ENCODE data around the gene HEMGN.
A peak's percentile ranks its signal among the peaks of the same experiment; 100 is the strongest.

The HEMGN gene

DNA sequence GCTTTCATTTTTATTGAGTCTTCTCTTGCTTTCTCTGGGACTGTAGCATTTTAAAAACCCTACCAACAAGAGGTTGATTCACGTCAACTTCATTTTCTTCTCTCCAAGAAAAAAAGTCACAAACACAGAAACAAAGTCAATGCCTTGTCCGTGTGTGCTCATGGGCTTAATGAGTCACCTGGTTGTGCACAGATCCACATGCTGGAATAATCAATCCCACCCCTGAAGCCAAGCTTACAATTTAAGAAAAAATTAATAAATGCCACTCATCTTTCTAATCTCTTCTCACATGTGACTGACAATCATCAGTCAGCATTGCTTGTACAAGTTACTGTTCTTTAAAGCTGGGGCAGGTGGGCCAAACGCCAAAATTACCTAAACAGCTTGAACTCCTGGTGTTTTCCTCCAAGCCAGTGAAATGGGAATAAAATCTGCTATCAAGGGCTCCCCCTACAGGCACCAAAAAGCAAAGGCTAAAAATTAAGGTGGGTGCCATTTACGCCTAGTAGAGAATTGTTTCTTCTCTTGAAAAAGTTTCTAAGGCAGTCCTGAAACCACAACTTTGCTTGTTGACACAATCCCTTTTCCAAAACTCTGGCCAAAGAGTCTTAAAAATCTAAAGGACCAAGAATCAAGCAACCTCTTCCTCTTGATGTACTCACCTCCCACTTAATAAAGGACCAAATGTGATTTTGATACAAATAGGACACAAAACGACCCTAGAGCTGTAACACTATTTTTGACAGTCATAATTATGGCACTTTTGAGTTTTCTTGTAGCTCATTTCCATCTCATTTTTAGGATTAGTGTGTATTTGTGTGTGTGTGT lies 37.0 kb downstream of the HEMGN start:
- no peak overlapping the region for H3K27ac ChIP-seq (replicated peaks)
- H3K27me3 ChIP-seq (ENCODE audit: insufficient read depth, poor library complexity, severe bottlenecking), result no peaks in the 10 kb centered on the region
- TF ChIP-seq, protein P1, sequence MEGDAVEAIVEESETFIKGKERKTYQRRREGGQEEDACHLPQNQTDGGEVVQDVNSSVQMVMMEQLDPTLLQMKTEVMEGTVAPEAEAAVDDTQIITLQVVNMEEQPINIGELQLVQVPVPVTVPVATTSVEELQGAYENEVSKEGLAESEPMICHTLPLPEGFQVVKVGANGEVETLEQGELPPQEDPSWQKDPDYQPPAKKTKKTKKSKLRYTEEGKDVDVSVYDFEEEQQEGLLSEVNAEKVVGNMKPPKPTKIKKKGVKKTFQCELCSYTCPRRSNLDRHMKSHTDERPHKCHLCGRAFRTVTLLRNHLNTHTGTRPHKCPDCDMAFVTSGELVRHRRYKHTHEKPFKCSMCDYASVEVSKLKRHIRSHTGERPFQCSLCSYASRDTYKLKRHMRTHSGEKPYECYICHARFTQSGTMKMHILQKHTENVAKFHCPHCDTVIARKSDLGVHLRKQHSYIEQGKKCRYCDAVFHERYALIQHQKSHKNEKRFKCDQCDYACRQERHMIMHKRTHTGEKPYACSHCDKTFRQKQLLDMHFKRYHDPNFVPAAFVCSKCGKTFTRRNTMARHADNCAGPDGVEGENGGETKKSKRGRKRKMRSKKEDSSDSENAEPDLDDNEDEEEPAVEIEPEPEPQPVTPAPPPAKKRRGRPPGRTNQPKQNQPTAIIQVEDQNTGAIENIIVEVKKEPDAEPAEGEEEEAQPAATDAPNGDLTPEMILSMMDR (IDR thresholded peaks at IDR 0.05; ENCODE audit: insufficient read depth, low read length), result peak; percentile 66
- TF ChIP-seq, protein P2, sequence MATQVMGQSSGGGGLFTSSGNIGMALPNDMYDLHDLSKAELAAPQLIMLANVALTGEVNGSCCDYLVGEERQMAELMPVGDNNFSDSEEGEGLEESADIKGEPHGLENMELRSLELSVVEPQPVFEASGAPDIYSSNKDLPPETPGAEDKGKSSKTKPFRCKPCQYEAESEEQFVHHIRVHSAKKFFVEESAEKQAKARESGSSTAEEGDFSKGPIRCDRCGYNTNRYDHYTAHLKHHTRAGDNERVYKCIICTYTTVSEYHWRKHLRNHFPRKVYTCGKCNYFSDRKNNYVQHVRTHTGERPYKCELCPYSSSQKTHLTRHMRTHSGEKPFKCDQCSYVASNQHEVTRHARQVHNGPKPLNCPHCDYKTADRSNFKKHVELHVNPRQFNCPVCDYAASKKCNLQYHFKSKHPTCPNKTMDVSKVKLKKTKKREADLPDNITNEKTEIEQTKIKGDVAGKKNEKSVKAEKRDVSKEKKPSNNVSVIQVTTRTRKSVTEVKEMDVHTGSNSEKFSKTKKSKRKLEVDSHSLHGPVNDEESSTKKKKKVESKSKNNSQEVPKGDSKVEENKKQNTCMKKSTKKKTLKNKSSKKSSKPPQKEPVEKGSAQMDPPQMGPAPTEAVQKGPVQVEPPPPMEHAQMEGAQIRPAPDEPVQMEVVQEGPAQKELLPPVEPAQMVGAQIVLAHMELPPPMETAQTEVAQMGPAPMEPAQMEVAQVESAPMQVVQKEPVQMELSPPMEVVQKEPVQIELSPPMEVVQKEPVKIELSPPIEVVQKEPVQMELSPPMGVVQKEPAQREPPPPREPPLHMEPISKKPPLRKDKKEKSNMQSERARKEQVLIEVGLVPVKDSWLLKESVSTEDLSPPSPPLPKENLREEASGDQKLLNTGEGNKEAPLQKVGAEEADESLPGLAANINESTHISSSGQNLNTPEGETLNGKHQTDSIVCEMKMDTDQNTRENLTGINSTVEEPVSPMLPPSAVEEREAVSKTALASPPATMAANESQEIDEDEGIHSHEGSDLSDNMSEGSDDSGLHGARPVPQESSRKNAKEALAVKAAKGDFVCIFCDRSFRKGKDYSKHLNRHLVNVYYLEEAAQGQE (IDR thresholded peaks at IDR 0.05; ENCODE audit: insufficient replicate concordance, low read depth), result no peak
- no peak for TF ChIP-seq POLR2AphosphoS5 (IDR thresholded peaks at IDR 0.05; ENCODE audit: low read depth)
- TF ChIP-seq GABPA (IDR thresholded peaks at IDR 0.05; ENCODE audit: low read depth), result no peak
- H3K4me3 ChIP-seq (replicated peaks; ENCODE audit: insufficient read depth, low read length), result no peak overlapping the region
- peak in 1 of 2 experiments; percentile 28 for DNase-seq (ENCODE audit: low read depth in 1 of 2, low spot score in 1 of 2)

DNA sequence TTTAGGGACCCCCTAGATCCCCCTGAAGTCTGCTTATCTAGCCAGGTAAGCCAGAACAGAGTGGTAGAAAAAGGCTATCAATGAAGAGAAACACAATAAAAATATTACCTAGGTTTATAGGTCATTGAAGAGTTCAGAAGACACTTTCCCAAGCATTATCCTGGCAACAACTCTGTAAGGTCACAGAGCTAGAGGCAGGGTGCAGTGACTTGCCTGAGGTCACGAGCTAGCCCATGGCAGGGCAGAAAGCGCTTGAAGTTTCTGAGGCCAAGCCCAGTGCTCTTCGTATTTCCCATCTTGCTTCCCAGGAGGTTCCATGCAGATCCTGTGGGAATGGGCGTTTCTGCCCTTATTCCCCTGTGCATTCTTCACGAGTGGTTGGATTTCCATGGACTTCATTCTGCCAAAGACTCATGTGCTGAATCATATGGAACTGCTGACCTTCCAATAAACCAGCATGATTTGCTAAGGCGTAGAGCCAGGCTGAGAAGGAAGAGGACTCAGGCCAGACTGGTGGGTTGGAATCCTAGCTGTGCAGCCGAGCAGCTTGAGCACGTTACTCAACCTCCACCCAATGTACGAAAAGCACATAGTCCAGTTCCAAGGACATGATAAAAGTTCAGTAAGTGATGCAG lies 37.8 kb downstream of the HEMGN start:
- H3K27ac ChIP-seq (replicated peaks), result no peak overlapping the region
- H3K27me3 ChIP-seq (ENCODE audit: insufficient read depth, poor library complexity, severe bottlenecking), result no peaks in the 10 kb centered on the region
- no peak overlapping the region for H3K4me3 ChIP-seq (replicated peaks; ENCODE audit: insufficient read depth, low read length)
- no peak for DNase-seq (ENCODE audit: low read depth in 1 of 2, low spot score in 1 of 2)
- TF ChIP-seq, protein P1 (IDR thresholded peaks at IDR 0.05; ENCODE audit: insufficient read depth, low read length), result no peak
- TF ChIP-seq, protein P2 (IDR thresholded peaks at IDR 0.05; ENCODE audit: insufficient replicate concordance, low read depth), result no peak
- TF ChIP-seq SPI1 (IDR thresholded peaks at IDR 0.05; ENCODE audit: borderline replicate concordance, low read depth), result no peak
- TF ChIP-seq POLR2AphosphoS5 (IDR thresholded peaks at IDR 0.05; ENCODE audit: low read depth), result no peak
- no peak for TF ChIP-seq GABPA (IDR thresholded peaks at IDR 0.05; ENCODE audit: low read depth)

DNA sequence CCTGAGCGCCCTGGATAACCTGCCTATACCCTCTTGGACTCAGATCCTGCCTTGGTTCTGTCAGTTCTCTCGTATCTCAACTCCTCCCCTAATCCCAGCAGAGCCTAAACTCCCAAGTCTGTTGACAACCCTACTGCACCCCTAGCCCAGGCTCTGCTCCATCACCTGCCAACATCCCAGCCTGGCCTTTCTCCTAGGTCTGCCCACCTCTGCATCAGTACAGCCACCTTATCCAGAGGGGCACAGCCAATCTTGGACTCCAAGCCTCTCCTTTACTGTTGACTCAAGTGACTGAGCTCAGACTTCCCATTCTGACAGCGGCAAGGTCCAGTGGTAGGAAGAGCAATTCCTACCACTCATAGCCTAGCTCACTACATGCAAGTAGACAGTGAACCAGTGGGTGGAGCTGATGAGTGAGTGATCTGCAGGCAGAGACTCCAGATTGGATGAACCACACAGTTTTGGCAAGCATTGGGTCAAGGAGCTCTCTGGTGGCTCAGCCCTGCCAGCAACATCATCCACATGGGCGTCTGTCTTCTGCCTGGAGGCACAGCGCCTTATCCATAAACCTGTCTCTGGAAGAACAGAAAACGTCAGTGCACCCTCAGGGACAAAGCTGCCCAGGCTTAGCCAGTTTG lies 42.2 kb downstream of the HEMGN start:
- H3K27me3 ChIP-seq (ENCODE audit: insufficient read depth, poor library complexity, severe bottlenecking), result no peaks in the 10 kb centered on the region
- DNase-seq (ENCODE audit: low read depth in 1 of 2, low spot score in 1 of 2), result peak in 1 of 2 experiments; percentile 74

More for the DNA sequence above, 42.2 kb downstream of the HEMGN start:
- TF ChIP-seq, protein P1 (IDR thresholded peaks at IDR 0.05; ENCODE audit: insufficient read depth, low read length), result peak; percentile 26
- TF ChIP-seq GABPA (IDR thresholded peaks at IDR 0.05; ENCODE audit: low read depth) (no peak), SPI1 (IDR thresholded peaks at IDR 0.05; ENCODE audit: borderline replicate concordance, low read depth) (no peak), POLR2AphosphoS5 (IDR thresholded peaks at IDR 0.05; ENCODE audit: low read depth) (0 out of 2 replicates have a peak, but pooled peaks have one; percentile 20)
- TF ChIP-seq, protein P2 (IDR thresholded peaks at IDR 0.05; ENCODE audit: insufficient replicate concordance, low read depth), result no peak
- H3K27ac ChIP-seq (replicated peaks), result no peak overlapping the region
- H3K4me3 ChIP-seq (replicated peaks; ENCODE audit: insufficient read depth, low read length), result no peak overlapping the region
